ENCODE results near the gene NUMA1. TPM values are rescaled to one million over a fixed set of nuclear protein-coding genes. Genes with fewer than 3 reads are reported as not detected.

NUMA1 gene
- total and polyA plus RNA-seq, 2 experiments from 2014 or later, result 33.2 to 104 TPM

DNA sequence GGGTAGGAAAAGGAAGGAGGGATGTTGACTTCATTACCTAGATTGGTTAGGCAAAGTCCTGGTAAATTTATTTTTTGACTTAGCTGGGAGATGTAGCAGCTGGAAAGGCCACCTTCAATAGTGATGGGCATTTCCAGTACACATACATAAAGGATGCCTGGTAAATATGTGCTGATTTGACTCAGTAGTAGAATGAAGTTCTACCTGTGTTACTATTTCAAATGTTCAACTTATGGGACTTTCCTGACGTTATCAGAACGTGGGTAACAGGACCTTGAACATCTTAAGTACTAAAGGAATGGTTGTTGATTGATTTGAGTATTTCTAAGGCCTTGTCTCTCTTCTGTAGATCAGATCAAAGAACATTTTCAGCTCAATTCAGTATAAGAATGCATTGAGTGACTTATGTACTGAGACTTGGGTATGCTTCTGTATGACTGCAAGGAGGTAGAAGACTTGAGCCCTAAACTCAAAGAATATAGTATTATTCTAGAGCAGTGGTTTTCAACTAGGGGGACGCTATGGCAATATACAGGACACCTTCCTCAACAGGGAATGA lies 124.4 kb downstream of the NUMA1 start (continued):
- TF ChIP-seq, protein P1, sequence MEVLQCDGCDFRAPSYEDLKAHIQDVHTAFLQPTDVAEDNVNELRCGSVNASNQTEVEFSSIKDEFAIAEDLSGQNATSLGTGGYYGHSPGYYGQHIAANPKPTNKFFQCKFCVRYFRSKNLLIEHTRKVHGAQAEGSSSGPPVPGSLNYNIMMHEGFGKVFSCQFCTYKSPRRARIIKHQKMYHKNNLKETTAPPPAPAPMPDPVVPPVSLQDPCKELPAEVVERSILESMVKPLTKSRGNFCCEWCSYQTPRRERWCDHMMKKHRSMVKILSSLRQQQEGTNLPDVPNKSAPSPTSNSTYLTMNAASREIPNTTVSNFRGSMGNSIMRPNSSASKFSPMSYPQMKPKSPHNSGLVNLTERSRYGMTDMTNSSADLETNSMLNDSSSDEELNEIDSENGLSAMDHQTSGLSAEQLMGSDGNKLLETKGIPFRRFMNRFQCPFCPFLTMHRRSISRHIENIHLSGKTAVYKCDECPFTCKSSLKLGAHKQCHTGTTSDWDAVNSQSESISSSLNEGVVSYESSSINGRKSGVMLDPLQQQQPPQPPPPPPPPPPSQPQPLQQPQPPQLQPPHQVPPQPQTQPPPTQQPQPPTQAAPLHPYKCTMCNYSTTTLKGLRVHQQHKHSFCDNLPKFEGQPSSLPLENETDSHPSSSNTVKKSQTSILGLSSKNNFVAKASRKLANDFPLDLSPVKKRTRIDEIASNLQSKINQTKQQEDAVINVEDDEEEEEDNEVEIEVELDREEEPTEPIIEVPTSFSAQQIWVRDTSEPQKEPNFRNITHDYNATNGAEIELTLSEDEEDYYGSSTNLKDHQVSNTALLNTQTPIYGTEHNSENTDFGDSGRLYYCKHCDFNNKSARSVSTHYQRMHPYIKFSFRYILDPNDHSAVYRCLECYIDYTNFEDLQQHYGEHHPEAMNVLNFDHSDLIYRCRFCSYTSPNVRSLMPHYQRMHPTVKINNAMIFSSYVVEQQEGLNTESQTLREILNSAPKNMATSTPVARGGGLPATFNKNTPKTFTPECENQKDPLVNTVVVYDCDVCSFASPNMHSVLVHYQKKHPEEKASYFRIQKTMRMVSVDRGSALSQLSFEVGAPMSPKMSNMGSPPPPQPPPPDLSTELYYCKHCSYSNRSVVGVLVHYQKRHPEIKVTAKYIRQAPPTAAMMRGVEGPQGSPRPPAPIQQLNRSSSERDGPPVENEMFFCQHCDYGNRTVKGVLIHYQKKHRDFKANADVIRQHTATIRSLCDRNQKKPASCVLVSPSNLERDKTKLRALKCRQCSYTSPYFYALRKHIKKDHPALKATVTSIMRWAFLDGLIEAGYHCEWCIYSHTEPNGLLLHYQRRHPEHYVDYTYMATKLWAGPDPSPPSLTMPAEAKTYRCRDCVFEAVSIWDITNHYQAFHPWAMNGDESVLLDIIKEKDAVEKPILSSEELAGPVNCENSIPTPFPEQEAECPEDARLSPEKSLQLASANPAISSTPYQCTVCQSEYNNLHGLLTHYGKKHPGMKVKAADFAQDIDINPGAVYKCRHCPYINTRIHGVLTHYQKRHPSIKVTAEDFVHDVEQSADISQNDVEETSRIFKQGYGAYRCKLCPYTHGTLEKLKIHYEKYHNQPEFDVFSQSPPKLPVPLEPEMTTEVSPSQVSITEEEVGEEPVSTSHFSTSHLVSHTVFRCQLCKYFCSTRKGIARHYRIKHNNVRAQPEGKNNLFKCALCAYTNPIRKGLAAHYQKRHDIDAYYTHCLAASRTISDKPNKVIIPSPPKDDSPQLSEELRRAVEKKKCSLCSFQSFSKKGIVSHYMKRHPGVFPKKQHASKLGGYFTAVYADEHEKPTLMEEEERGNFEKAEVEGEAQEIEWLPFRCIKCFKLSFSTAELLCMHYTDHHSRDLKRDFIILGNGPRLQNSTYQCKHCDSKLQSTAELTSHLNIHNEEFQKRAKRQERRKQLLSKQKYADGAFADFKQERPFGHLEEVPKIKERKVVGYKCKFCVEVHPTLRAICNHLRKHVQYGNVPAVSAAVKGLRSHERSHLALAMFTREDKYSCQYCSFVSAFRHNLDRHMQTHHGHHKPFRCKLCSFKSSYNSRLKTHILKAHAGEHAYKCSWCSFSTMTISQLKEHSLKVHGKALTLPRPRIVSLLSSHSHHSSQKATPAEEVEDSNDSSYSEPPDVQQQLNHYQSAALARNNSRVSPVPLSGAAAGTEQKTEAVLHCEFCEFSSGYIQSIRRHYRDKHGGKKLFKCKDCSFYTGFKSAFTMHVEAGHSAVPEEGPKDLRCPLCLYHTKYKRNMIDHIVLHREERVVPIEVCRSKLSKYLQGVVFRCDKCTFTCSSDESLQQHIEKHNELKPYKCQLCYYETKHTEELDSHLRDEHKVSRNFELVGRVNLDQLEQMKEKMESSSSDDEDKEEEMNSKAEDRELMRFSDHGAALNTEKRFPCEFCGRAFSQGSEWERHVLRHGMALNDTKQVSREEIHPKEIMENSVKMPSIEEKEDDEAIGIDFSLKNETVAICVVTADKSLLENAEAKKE (CRISPR knock-in tag; IDR thresholded peaks at IDR 0.05), result no peak
- TF ChIP-seq JUNB (IDR thresholded peaks at IDR 0.05; ENCODE audit: unreplicated experiment) (no peak), EZH2phosphoT487 (IDR thresholded peaks at IDR 0.05; ENCODE audit: unreplicated experiment) (no peak), NANOG (IDR thresholded peaks at IDR 0.05; ENCODE audit: borderline replicate concordance) (no peak)
- TF ChIP-seq, protein P2, sequence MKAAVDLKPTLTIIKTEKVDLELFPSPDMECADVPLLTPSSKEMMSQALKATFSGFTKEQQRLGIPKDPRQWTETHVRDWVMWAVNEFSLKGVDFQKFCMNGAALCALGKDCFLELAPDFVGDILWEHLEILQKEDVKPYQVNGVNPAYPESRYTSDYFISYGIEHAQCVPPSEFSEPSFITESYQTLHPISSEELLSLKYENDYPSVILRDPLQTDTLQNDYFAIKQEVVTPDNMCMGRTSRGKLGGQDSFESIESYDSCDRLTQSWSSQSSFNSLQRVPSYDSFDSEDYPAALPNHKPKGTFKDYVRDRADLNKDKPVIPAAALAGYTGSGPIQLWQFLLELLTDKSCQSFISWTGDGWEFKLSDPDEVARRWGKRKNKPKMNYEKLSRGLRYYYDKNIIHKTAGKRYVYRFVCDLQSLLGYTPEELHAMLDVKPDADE (IDR thresholded peaks at IDR 0.05), result no peak

Small RNAs within 50 kb of the gene (microRNA-seq; reads per million reads assigned to microRNA genes)
- gene MIR3165, result not detected

Small RNAs within 50 kb of the gene (small RNA-seq; reads per million reads assigned to genes)
- gene MIR3165 (ENCODE audit: low replicate concordance) (not detected), gene RNU6-72P (ENCODE audit: low replicate concordance) (not detected)

Other genes starting within 250 kb of the NUMA1 start
- not detected in 2 replicates for gene DEFB108B, start 247.3 kb downstream of the NUMA1 start, total RNA-seq (2014; rRNA removed; shearing (Covaris generic))
- gene DEFB108B, start 247.3 kb downstream of the NUMA1 start, polyA plus RNA-seq (2016; fragmentation: Nextera tagmentation; extraction: Ambion mirVana), result not detected in 2 replicates
- gene DEFB131B, start 202.1 kb downstream of the NUMA1 start, total RNA-seq (2014; rRNA removed; shearing (Covaris generic)), result not detected in 2 replicates
- not detected in 2 replicates for gene DEFB131B, start 202.1 kb downstream of the NUMA1 start, polyA plus RNA-seq (2016; fragmentation: Nextera tagmentation; extraction: Ambion mirVana)
- 13.0 and 19.5 TPM in 2 replicates for gene XNDC1N, start 151.9 kb downstream of the NUMA1 start, total RNA-seq (2014; rRNA removed; shearing (Covaris generic))
- gene XNDC1N, start 151.9 kb downstream of the NUMA1 start, polyA plus RNA-seq (2016; fragmentation: Nextera tagmentation; extraction: Ambion mirVana), result 9.0 and 11.0 TPM in 2 replicates
- 37.7 and 57.1 TPM in 2 replicates for gene RNF121, start 151.5 kb downstream of the NUMA1 start, total RNA-seq (2014; rRNA removed; shearing (Covaris generic))
- 7.8 and 8.7 TPM in 2 replicates for gene RNF121, start 151.5 kb downstream of the NUMA1 start, polyA plus RNA-seq (2016; fragmentation: Nextera tagmentation; extraction: Ambion mirVana)
- 5.2 and 11.2 TPM in 2 replicates for gene IL18BP, start 81.6 kb downstream of the NUMA1 start, total RNA-seq (2014; rRNA removed; shearing (Covaris generic))
- 3.7 and 3.8 TPM in 2 replicates for gene IL18BP, start 81.6 kb downstream of the NUMA1 start, polyA plus RNA-seq (2016; fragmentation: Nextera tagmentation; extraction: Ambion mirVana)
- 3.6 and 4.3 TPM in 2 replicates for gene LRRC51, start 308 bp upstream of the NUMA1 start, total RNA-seq (2014; rRNA removed; shearing (Covaris generic))
- gene LRRC51, start 308 bp upstream of the NUMA1 start, polyA plus RNA-seq (2016; fragmentation: Nextera tagmentation; extraction: Ambion mirVana), result 4.2 and 4.8 TPM in 2 replicates
- gene LAMTOR1, start 22.8 kb upstream of the NUMA1 start, total RNA-seq (2014; rRNA removed; shearing (Covaris generic)), result 106 and 112 TPM in 2 replicates
- gene LAMTOR1, start 22.8 kb upstream of the NUMA1 start, polyA plus RNA-seq (2016; fragmentation: Nextera tagmentation; extraction: Ambion mirVana), result 157 and 168 TPM in 2 replicates
- gene TOMT, start 25.4 kb upstream of the NUMA1 start, total RNA-seq (2014; rRNA removed; shearing (Covaris generic)), result not detected in 2 replicates
- gene TOMT, start 25.4 kb upstream of the NUMA1 start, polyA plus RNA-seq (2016; fragmentation: Nextera tagmentation; extraction: Ambion mirVana), result not detected in 2 replicates
- 42.3 and 52.1 TPM in 2 replicates for gene ANAPC15, start 32.2 kb upstream of the NUMA1 start, total RNA-seq (2014; rRNA removed; shearing (Covaris generic))
- gene ANAPC15, start 32.2 kb upstream of the NUMA1 start, polyA plus RNA-seq (2016; fragmentation: Nextera tagmentation; extraction: Ambion mirVana), result 110 and 117 TPM in 2 replicates
- gene FOLR3, start 55.2 kb upstream of the NUMA1 start, total RNA-seq (2014; rRNA removed; shearing (Covaris generic)), result not detected in 2 replicates
- not detected in 2 replicates for gene FOLR3, start 55.2 kb upstream of the NUMA1 start, polyA plus RNA-seq (2016; fragmentation: Nextera tagmentation; extraction: Ambion mirVana)
- gene FOLR1, start 111.6 kb upstream of the NUMA1 start, total RNA-seq (2014; rRNA removed; shearing (Covaris generic)), result 0.27 TPM in 1 of 2 replicates, not detected in the other
- gene FOLR1, start 111.6 kb upstream of the NUMA1 start, polyA plus RNA-seq (2016; fragmentation: Nextera tagmentation; extraction: Ambion mirVana), result 0.42 and 0.68 TPM in 2 replicates
- not detected in 2 replicates for gene FOLR2, start 136.3 kb upstream of the NUMA1 start, total RNA-seq (2014; rRNA removed; shearing (Covaris generic))
- not detected in 2 replicates for gene FOLR2, start 136.3 kb upstream of the NUMA1 start, polyA plus RNA-seq (2016; fragmentation: Nextera tagmentation; extraction: Ambion mirVana)
- gene INPPL1, start 144.2 kb upstream of the NUMA1 start, total RNA-seq (2014; rRNA removed; shearing (Covaris generic)), result 54.3 and 54.7 TPM in 2 replicates
- 15.5 and 21.5 TPM in 2 replicates for gene INPPL1, start 144.2 kb upstream of the NUMA1 start, polyA plus RNA-seq (2016; fragmentation: Nextera tagmentation; extraction: Ambion mirVana)
- gene PHOX2A, start 163.6 kb upstream of the NUMA1 start, total RNA-seq (2014; rRNA removed; shearing (Covaris generic)), result not detected in 2 replicates
- gene PHOX2A, start 163.6 kb upstream of the NUMA1 start, polyA plus RNA-seq (2016; fragmentation: Nextera tagmentation; extraction: Ambion mirVana), result 0.23 and 0.31 TPM in 2 replicates